Measurements from ENCODE around the gene INSL3. TPM values are rescaled to one million over a fixed set of nuclear protein-coding genes. Genes with fewer than 3 reads are reported as not detected.

Gene INSL3
- total and polyA plus RNA-seq, 2 donors (not counting 3 experiments of a cell fraction or from before 2014, with no cell fraction given) = not detected

- Histone ChIP-seq H3K9me3 (replicated peaks; ENCODE audit: control insufficient read depth, insufficient read depth, low read length) (no peaks in the 10 kb centered on the region), H3K79me2 (ENCODE audit: control insufficient read depth, insufficient read depth, low read length) (no peaks in the 10 kb centered on the region), H3K4me1 (ENCODE audit: control insufficient read depth, extremely low read depth, insufficient read depth, low read length) (peaks cover 3% of the 10 kb centered on the region), H3K36me3 (ENCODE audit: control insufficient read depth in 2 of 2, extremely low read depth in 1 of 2, insufficient read depth in 2 of 2, low read length in 2 of 2) (no peaks in the 10 kb centered on the region), H3K9ac (replicated peaks; ENCODE audit: extremely low read depth, insufficient read depth, low read length) (no peak overlapping the region), H2AFZ (ENCODE audit: low read depth, low read length) (no peak overlapping the region), H3K27me3 (ENCODE audit: control insufficient read depth in 2 of 2, insufficient read depth in 2 of 2, low read length in 2 of 2) (peaks cover 9% of the 10 kb centered on the region in 2 experiments), H3K27ac (ENCODE audit: insufficient read depth, low read depth, low read length) (no peak overlapping the region), H3K4me3 (replicated peaks in 1 of 3; ENCODE audit: insufficient read depth in 1 of 3, low read depth in 1 of 3, low read length in 3 of 3) (no peak overlapping the region), H3K9me1 (replicated peaks; ENCODE audit: control insufficient read depth, extremely low read depth, insufficient read depth, low read length) (no peaks in the 10 kb centered on the region), H4K20me1 (replicated peaks; ENCODE audit: control insufficient read depth, extremely low read depth, insufficient read depth, low read length) (no peaks in the 10 kb centered on the region), H3K4me2 (ENCODE audit: insufficient read depth, low read length) (no peak overlapping the region)
- FAIRE-seq = no peak
- intact Hi-C loops (cut with micrococcal nuclease) = loop anchor here (5.0 kb wide), 1 partner anchor 142 kb away; the partner anchor contains the start of gene CCDC124
- no TSS peak for BruUV-seq (replicated peaks)
- dilution Hi-C loops (cut with MboI; ENCODE audit: extremely low pct_ligation_motif_present, low sequenced_read_pairs) = no loop called here
- CTCF ChIA-PET = interaction anchor here (1.3 kb wide), 1 partner anchor 10 kb away, joined by 3 read pairs; no protein-coding TSS in a partner anchor
- POLR2A ChIA-PET = no interaction called here
- no peak for DNase-seq (ENCODE audit: low read depth, low spot score)
- TF ChIP-seq POLR2A (IDR thresholded peaks at IDR 0.05; ENCODE audit: low read depth, low read length) (no peak), GATA2 (IDR thresholded peaks at IDR 0.05; ENCODE audit: insufficient read depth, insufficient read length, low read depth, low read length) (no peak), CTCF (IDR thresholded peaks at IDR 0.05; ENCODE audit: extremely low read depth in 1 of 2, insufficient read depth in 1 of 2, low read depth in 1 of 2, low read length in 2 of 2) (no peak), MYC (IDR thresholded peaks at IDR 0.05; ENCODE audit: low read depth, low read length) (no peak), POLR2AphosphoS5 (IDR thresholded peaks at IDR 0.05; ENCODE audit: insufficient read depth, low read depth, low read length) (no peak), FOS (IDR thresholded peaks at IDR 0.05; ENCODE audit: borderline replicate concordance, insufficient read depth, low read length) (no peak), EZH2 (IDR thresholded peaks at IDR 0.05; ENCODE audit: borderline replicate concordance, low read depth, low read length, severe bottlenecking) (no peak), MAX (IDR thresholded peaks at IDR 0.05; ENCODE audit: insufficient read depth, insufficient read length) (no peak), JUN (IDR thresholded peaks at IDR 0.05; ENCODE audit: borderline replicate concordance, insufficient read depth, insufficient read length, low read depth) (no peak)
Observed at GRCh38 chr19:17790059-17790780, 31.1 kb downstream of the INSL3 start.
